Left ventricle myocardium superior (tissue), 1 donor: ENCODE data around the gene ECE1. TPM values are rescaled to one million over a fixed set of nuclear protein-coding genes. Genes with fewer than 3 reads are reported as not detected.
"Not testable (repeated sequence)": the region's sequence is repeated elsewhere in the genome, so short reads cannot be mapped to it uniquely, and the experiment has no call there.

Source experiments
- ATAC-seq: fragments of 200-7000 bp; cut with Tn5 transposase; one replicate; pipeline ENCODE4 v1.9.1; 2020; ENCODE audit warnings: mild to moderate bottlenecking, moderate library complexity
- DNase-seq: peaks from one replicate; pipeline ENCODE4 v3.0.0-alpha.2; 2020
- intact Hi-C: fragments of 100-400 bp; cut with micrococcal nuclease; formaldehyde crosslinking; loops from one replicate; pipeline ENCODE4 v1.11.0; 2022
- total RNA-seq: library from RNA; stranded (reverse); fragmentation: NEBNext Ultra II Directional; extraction: Animal tissue kit (Norgen Biotek cat#: 25700); gene quantifications from one replicate; pipeline ENCODE4 v1.2.1, GENCODE V29; 2021
- donor health status: DM: no; HTN: yes; CAD: no; lungs with severe emphysema.

The ECE1 gene
- total RNA-seq, 1 donor from 2014 or later = 43.3 TPM

GRCh38 chr1:21216835-21217811, 73.1 kb downstream of the ECE1 start:
- DNase-seq (peak; percentile 57), ATAC-seq (peak; percentile 33)
- intact Hi-C loops = no loop called here

- intact Hi-C loops = no loop called here
- no peak for ATAC-seq
- no peak for DNase-seq
Measured at GRCh38 chr1:21212126-21212525, 78.1 kb downstream of the ECE1 start.

- ATAC-seq, intact Hi-C loops, DNase-seq: not testable (repeated sequence)
Measured at GRCh38 chr1:21208137-21208700, 82.0 kb downstream of the ECE1 start.

- intact Hi-C loops = no loop called here
- DNase-seq (no peak), ATAC-seq (no peak)
Measured at GRCh38 chr1:21206117-21206516, 84.1 kb downstream of the ECE1 start.

- intact Hi-C loops = no loop called here
- ATAC-seq = no peak
- DNase-seq = no peak
Measured at GRCh38 chr1:21205416-21205815, 84.8 kb downstream of the ECE1 start.

- ATAC-seq (no peak), DNase-seq (no peak)
- intact Hi-C loops = no loop called here
Measured at GRCh38 chr1:21201650-21202049, 88.6 kb downstream of the ECE1 start.

GRCh38 chr1:21201238-21201637, 89.0 kb downstream of the ECE1 start:
- intact Hi-C loops, DNase-seq, ATAC-seq: not testable (repeated sequence)

GRCh38 chr1:21200767-21201166, 89.5 kb downstream of the ECE1 start:
- no peak for ATAC-seq
- intact Hi-C loops = no loop called here
- DNase-seq = no peak

- intact Hi-C loops = loop anchor here (10.0 kb wide), 2 partner anchors 214 to 504 kb away; no protein-coding TSS in a partner anchor
- ATAC-seq (no peak), DNase-seq (no peak)
Measured at GRCh38 chr1:21198929-21199328, 91.3 kb downstream of the ECE1 start.

- intact Hi-C loops = loop anchor here (10.0 kb wide), 2 partner anchors 208 to 498 kb away; no protein-coding TSS in a partner anchor
- ATAC-seq = no peak
- no peak for DNase-seq
Measured at GRCh38 chr1:21192871-21193270, 97.4 kb downstream of the ECE1 start.

- ATAC-seq (no peak), DNase-seq (no peak)
- intact Hi-C loops = loop anchor here (10.0 kb wide), 2 partner anchors 207 to 497 kb away; no protein-coding TSS in a partner anchor
Measured at GRCh38 chr1:21192284-21192683, 98.0 kb downstream of the ECE1 start.

- not testable (repeated sequence) for DNase-seq, ATAC-seq
- intact Hi-C loops = loop anchor here (10.0 kb wide), 2 partner anchors 206 to 496 kb away; no protein-coding TSS in a partner anchor
Measured at GRCh38 chr1:21190771-21191170, 99.5 kb downstream of the ECE1 start.

GRCh38 chr1:21189906-21190500, 100.3 kb downstream of the ECE1 start:
- no peak for ATAC-seq
- intact Hi-C loops = loop anchor here (10.0 kb wide), 2 partner anchors 205 to 495 kb away; no protein-coding TSS in a partner anchor
- DNase-seq = no peak

GRCh38 chr1:21189421-21189820, 100.8 kb downstream of the ECE1 start:
- intact Hi-C loops = no loop called here
- no peak for DNase-seq
- no peak for ATAC-seq

- no peak for ATAC-seq
- no peak for DNase-seq
- intact Hi-C loops = no loop called here
Measured at GRCh38 chr1:21188235-21188634, 102.0 kb downstream of the ECE1 start.

- no peak for DNase-seq
- intact Hi-C loops = no loop called here
- ATAC-seq = no peak
Measured at GRCh38 chr1:21185221-21185731, 105.0 kb downstream of the ECE1 start.

- DNase-seq = no peak
- peak; percentile 66 for ATAC-seq
- intact Hi-C loops = no loop called here
Measured at GRCh38 chr1:21184276-21184675, 106.0 kb downstream of the ECE1 start.

GRCh38 chr1:21182181-21182731, 108.0 kb downstream of the ECE1 start:
- no peak for ATAC-seq

GRCh38 chr1:21178271-21178670, 112.0 kb downstream of the ECE1 start:
- ATAC-seq, DNase-seq, intact Hi-C loops: not testable (repeated sequence)

More at GRCh38 chr1:21182181-21182731, 108.0 kb downstream of the ECE1 start:
- intact Hi-C loops = no loop called here
- no peak for DNase-seq
